Astrocyte (in vitro differentiated cells and primary cell): ENCODE data around the gene ETS1. TPM values are rescaled to one million over a fixed set of nuclear protein-coding genes. Genes with fewer than 3 reads are reported as not detected.

ENCODE experiments used
- DNase-seq: peaks from one replicate; pipeline ENCODE4 v3.0.0-alpha.2; 2010; ENCODE audit warnings: low read depth
- FAIRE-seq: peaks from 2 replicates; lab custom pipeline; 2011; peaks lifted over from hg19 to GRCh38; lab: Jason Lieb, UNC
- H2AFZ ChIP-seq: 2 replicates; pipeline ENCODE4 v1.6.0; 2012; ENCODE audit warnings: low read depth, low read length, inconsistent platforms
- H3K27ac ChIP-seq: 2 replicates; pipeline ENCODE4 v1.5.1; 2011; ENCODE audit warnings: low read depth, low read length, inconsistent platforms
- H3K27me3 ChIP-seq: 2 replicates; pipeline ENCODE4 v1.6.0; 2011; ENCODE audit warnings: low read length, inconsistent platforms; ENCODE audit not compliant: insufficient read depth
- H3K36me3 ChIP-seq: 2 replicates; pipeline ENCODE4 v1.5.1; 2011; ENCODE audit warnings: low read length, inconsistent platforms; ENCODE audit not compliant: insufficient read depth
- H3K4me1 ChIP-seq: 2 replicates; pipeline ENCODE4 v1.5.1; 2011; ENCODE audit warnings: low read length, inconsistent platforms; ENCODE audit not compliant: insufficient read depth
- H3K4me2 ChIP-seq: 2 replicates; pipeline ENCODE4 v1.6.0; 2012; ENCODE audit warnings: low read length, inconsistent platforms
- H3K4me3 ChIP-seq: 2 replicates; pipeline ENCODE4 v1.5.1; 2011; ENCODE audit warnings: low read depth, mild to moderate bottlenecking, low read length, inconsistent platforms; ENCODE audit not compliant: insufficient read depth
- H3K79me2 ChIP-seq: 2 replicates; pipeline ENCODE4 v1.6.0; 2012; ENCODE audit warnings: mild to moderate bottlenecking, low read length, inconsistent platforms; ENCODE audit not compliant: insufficient read depth
- H3K9ac ChIP-seq: 2 replicates; pipeline ENCODE4 v1.6.0; 2012; ENCODE audit warnings: mild to moderate bottlenecking, low read length, inconsistent platforms
- H3K9me3 ChIP-seq: 2 replicates; pipeline ENCODE4 v1.5.1; 2012; ENCODE audit warnings: low read depth, mild to moderate bottlenecking, low read length, inconsistent platforms; ENCODE audit not compliant: insufficient read depth
- H4K20me1 ChIP-seq: 2 replicates; pipeline ENCODE4 v1.6.0; 2012; ENCODE audit warnings: low read length, inconsistent platforms; ENCODE audit not compliant: insufficient read depth
- H3K27ac Mint-ChIP-seq: one replicate; pipeline ENCODE4 v1.8.0; 2021; ENCODE audit warnings: mild to moderate bottlenecking, mixed read lengths; ENCODE audit not compliant: unreplicated experiment
- H3K27me3 Mint-ChIP-seq: one replicate; pipeline ENCODE4 v1.8.0; 2021; ENCODE audit warnings: low read depth, mixed read lengths; ENCODE audit not compliant: unreplicated experiment
- H3K36me3 Mint-ChIP-seq: one replicate; pipeline ENCODE4 v1.8.0; 2021; ENCODE audit warnings: low read depth, mixed read lengths; ENCODE audit not compliant: unreplicated experiment
- H3K4me1 Mint-ChIP-seq: one replicate; pipeline ENCODE4 v1.8.0; 2021; ENCODE audit warnings: low read depth, mixed read lengths; ENCODE audit not compliant: unreplicated experiment
- H3K4me3 Mint-ChIP-seq: one replicate; pipeline ENCODE4 v1.8.0; 2021; ENCODE audit warnings: mild to moderate bottlenecking, moderate library complexity, mixed read lengths; ENCODE audit not compliant: unreplicated experiment
- H3K9me3 Mint-ChIP-seq: one replicate; pipeline ENCODE4 v1.8.0; 2021; ENCODE audit warnings: mild to moderate bottlenecking, mixed read lengths; ENCODE audit not compliant: unreplicated experiment
- EZH2 ChIP-seq: IDR thresholded peaks from 2 replicates; pipeline ENCODE4 v1.6.1; 2012; ENCODE audit warnings: mild to moderate bottlenecking, low read length, inconsistent platforms; ENCODE audit not compliant: insufficient read depth
- total RNA-seq: library from RNA; stranded (reverse); gene quantifications from 2 replicates; pipeline ENCODE4 v1.2.1, GENCODE V29; 2021
- TF ChIP-seq, protein P1 (sequence below): IDR thresholded peaks from 2 replicates; pipeline ENCODE4 v1.5.1; 2011; ENCODE audit warnings: low read depth, mild to moderate bottlenecking, inconsistent platforms, low read length, moderate library complexity; ENCODE audit not compliant: insufficient read depth

ETS1 gene
- total RNA-seq, 1 donor from 2014 or later = 107 TPM

DNA sequence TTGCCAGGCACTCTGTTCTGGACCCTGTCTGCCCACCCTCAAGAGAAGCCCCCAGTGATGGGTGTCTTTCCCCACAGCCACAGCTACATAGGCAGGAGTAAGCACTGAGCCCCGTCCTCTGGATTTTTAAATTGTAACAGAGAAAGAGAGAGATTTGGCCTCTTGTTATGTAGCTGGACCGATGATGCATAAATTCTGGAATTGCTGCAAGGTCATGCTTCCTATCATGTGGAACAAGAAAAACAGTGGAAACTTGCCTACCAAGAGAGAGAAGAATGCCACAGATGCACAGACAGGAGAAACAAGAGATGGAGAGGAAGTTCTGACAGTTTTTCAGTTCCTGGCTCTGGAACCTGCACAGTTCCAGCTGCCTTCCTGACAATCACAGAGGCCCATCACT is 150.2 kb downstream of the ETS1 start:
- H3K27me3 ChIP-seq = no peaks in the 10 kb centered on the region
- no peaks in the 10 kb centered on the region for H3K9me3 ChIP-seq
- H3K4me2 ChIP-seq = peak overlapping the region; percentile 29
- TF ChIP-seq EZH2 = no peak
- TF ChIP-seq, protein P1, sequence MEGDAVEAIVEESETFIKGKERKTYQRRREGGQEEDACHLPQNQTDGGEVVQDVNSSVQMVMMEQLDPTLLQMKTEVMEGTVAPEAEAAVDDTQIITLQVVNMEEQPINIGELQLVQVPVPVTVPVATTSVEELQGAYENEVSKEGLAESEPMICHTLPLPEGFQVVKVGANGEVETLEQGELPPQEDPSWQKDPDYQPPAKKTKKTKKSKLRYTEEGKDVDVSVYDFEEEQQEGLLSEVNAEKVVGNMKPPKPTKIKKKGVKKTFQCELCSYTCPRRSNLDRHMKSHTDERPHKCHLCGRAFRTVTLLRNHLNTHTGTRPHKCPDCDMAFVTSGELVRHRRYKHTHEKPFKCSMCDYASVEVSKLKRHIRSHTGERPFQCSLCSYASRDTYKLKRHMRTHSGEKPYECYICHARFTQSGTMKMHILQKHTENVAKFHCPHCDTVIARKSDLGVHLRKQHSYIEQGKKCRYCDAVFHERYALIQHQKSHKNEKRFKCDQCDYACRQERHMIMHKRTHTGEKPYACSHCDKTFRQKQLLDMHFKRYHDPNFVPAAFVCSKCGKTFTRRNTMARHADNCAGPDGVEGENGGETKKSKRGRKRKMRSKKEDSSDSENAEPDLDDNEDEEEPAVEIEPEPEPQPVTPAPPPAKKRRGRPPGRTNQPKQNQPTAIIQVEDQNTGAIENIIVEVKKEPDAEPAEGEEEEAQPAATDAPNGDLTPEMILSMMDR = no peak
- H3K27ac ChIP-seq = no peak overlapping the region
- no peaks in the 10 kb centered on the region for H3K27me3 Mint-ChIP-seq
- H3K9me3 Mint-ChIP-seq = no peaks in the 10 kb centered on the region
- FAIRE-seq (no peak), DNase-seq (peak; percentile 68)
- peaks cover 2% of the 10 kb centered on the region for H3K4me1 ChIP-seq
- no peak overlapping the region for H3K4me3 ChIP-seq
- no peak overlapping the region for H3K4me3 Mint-ChIP-seq
- H3K36me3 ChIP-seq = no peaks in the 10 kb centered on the region
- no peaks in the 10 kb centered on the region for H3K79me2 ChIP-seq
- no peaks in the 10 kb centered on the region for H4K20me1 ChIP-seq
- H2AFZ ChIP-seq = no peak overlapping the region
- no peaks in the 10 kb centered on the region for H3K36me3 Mint-ChIP-seq
- H3K27ac Mint-ChIP-seq = no peak overlapping the region
- no peaks in the 10 kb centered on the region for H3K4me1 Mint-ChIP-seq
- H3K9ac ChIP-seq = no peak overlapping the region

DNA sequence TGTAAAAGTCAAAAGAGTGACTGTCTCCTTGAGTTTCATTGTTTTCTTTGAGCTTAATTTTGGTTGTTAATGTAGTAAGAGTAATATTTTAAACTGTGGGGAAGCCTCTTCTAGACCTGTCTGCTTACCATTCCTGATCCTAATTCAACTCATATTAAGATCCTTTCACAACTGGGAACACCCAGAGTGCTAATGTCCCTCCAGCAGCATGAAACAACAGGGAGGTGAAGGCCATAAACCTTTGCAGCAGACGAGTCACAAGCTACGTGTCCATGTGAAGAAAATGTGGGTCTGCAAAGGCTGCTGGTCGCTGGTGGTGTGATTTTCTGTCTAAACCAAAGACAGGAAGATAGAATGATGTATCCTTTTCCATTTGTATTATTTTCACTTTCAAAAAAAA is 152.5 kb downstream of the ETS1 start:
- H3K27ac ChIP-seq = no peak overlapping the region
- no peak overlapping the region for H3K9ac ChIP-seq
- no peak overlapping the region for H3K4me2 ChIP-seq
- Mint-ChIP-seq H3K27ac (no peak overlapping the region), H3K9me3 (no peaks in the 10 kb centered on the region), H3K27me3 (peaks cover 7% of the 10 kb centered on the region), H3K4me1 (no peaks in the 10 kb centered on the region), H3K36me3 (no peaks in the 10 kb centered on the region), H3K4me3 (no peak overlapping the region)
- no peak overlapping the region for H2AFZ ChIP-seq
- H4K20me1 ChIP-seq = no peaks in the 10 kb centered on the region
- H3K27me3 ChIP-seq = no peaks in the 10 kb centered on the region
- TF ChIP-seq, protein P1 = no peak
- TF ChIP-seq EZH2 = no peak
- no peak overlapping the region for H3K4me3 ChIP-seq
- no peaks in the 10 kb centered on the region for H3K79me2 ChIP-seq
- H3K9me3 ChIP-seq = no peaks in the 10 kb centered on the region
- H3K4me1 ChIP-seq = peaks cover 2% of the 10 kb centered on the region
- no peaks in the 10 kb centered on the region for H3K36me3 ChIP-seq
- no peak for DNase-seq
- no peak for FAIRE-seq

DNA sequence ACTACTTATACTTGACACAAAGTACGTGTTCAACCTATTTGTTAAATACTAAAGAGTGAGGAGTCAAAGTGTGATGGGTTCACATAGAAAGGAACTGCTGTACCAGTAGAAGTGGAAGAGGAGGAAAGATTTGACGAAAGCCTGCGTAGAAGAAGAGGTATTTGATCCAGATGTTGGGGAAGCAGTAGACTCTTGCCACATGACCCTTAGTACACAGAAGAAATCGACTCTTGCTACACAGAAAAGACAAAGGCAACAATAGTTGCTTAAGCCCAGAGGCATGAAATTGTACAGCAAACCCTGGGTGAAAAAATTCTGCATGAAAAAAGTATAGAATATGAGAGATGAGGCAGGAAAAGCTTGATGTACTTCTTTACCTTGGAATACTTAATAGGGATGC is 152.9 kb downstream of the ETS1 start:
- Histone ChIP-seq H2AFZ (no peak overlapping the region), H3K36me3 (no peaks in the 10 kb centered on the region), H4K20me1 (no peaks in the 10 kb centered on the region), H3K27me3 (no peaks in the 10 kb centered on the region), H3K9ac (no peak overlapping the region), H3K4me1 (peaks cover 2% of the 10 kb centered on the region), H3K9me3 (no peaks in the 10 kb centered on the region), H3K79me2 (no peaks in the 10 kb centered on the region), H3K4me2 (no peak overlapping the region), H3K4me3 (no peak overlapping the region), H3K27ac (no peak overlapping the region)
- Mint-ChIP-seq H3K4me1 (peaks cover 2% of the 10 kb centered on the region), H3K4me3 (no peak overlapping the region), H3K9me3 (no peaks in the 10 kb centered on the region), H3K27me3 (peaks cover 7% of the 10 kb centered on the region), H3K36me3 (no peaks in the 10 kb centered on the region), H3K27ac (no peak overlapping the region)
- TF ChIP-seq, protein P1 = no peak
- TF ChIP-seq EZH2 = no peak
- FAIRE-seq (no peak), DNase-seq (no peak)
